GM18868 (cell line): ENCODE measurements around the gene DUOX2.

ENCODE experiments used
- ATAC-seq: cut with Tn5 transposase; IDR thresholded peaks from one replicate; pipeline ENCODE4 v1.9.1; 2021; ENCODE audit warnings: mild to moderate bottlenecking, moderate library complexity; ENCODE audit not compliant: unreplicated experiment

The DUOX2 gene

GRCh38 chr15:45114076-45114750 lies at the start of gene DUOX2, which contains the start of gene DUOXA2:
TSS of gene DUOX2 (minus strand) at chr15:45114172. CDS start at chr15:45113411, 761 bp downstream.
TSS of gene DUOXA2 (plus strand) at chr15:45114326. CDS start at chr15:45114606, 280 bp downstream.
- ATAC-seq, result no peak

- no peak for ATAC-seq
Measured at GRCh38 chr15:45163508-45163856, 49.5 kb upstream of the DUOX2 start.

GRCh38 chr15:45162771-45163507 lies 49.0 kb upstream of the DUOX2 start:
- no peak for ATAC-seq

DNA sequence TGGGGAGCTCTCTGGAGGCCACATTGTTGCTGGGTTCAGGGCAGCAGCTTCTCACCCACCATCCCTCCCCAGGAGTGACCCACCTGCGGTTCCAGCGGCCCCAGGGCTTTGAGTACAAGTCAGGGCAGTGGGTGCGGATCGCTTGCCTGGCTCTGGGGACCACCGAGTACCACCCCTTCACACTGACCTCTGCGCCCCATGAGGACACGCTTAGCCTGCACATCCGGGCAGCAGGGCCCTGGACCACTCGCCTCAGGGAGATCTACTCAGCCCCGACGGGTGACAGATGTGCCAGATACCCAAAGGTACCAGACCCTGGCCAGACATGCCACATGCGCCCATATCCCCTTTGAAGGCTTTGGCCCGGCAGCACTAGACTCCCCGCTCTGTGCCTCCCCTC lies 47.7 kb upstream of the DUOX2 start:
- no peak for ATAC-seq

- ATAC-seq, result no peak
Measured at GRCh38 chr15:45157974-45158373, 44.0 kb upstream of the DUOX2 start.

- no peak for ATAC-seq
Measured at GRCh38 chr15:45156744-45157455, 42.9 kb upstream of the DUOX2 start.

- no peak for ATAC-seq
Measured at GRCh38 chr15:45155739-45156138, 41.8 kb upstream of the DUOX2 start.

DNA sequence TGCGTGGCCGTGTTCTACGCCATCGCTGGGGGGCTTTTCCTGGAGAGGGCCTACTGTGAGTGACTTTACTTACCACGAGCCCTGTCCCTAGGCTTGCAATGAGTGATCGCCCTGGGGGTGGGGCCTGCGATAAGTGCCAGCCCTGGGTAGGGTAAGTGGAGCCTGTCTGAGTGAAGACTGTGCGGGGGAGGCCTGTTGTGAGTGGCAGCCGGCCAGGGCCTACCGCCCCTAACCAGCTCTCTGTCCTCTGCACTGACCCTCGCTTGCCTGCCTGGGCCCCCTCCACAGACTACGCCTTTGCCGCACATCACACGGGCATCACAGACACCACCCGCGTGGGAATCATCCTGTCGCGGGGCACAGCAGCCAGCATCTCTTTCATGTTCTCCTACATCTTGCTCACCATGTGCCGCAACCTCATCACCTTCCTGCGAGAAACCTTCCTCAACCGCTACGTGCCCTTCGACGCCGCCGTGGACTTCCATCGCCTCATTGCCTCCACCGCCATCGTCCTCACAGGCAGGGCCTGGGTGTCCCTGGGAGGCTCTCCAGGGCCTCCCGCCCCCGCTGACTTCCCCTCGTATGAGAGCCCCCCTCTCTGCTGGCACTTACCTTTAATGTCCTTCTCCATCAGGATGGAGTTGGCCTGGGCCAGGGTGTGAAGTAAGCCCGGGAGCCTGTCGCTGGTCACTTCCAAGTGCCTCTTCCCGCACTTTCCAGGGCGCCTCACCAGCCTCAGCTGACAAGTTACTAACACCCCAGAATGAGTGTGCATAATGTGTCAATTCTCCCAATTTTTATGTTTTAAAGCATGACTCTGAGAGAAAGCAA lies 38.2 kb upstream of the DUOX2 start:
- no peak for ATAC-seq

- no peak for ATAC-seq
Measured at GRCh38 chr15:45150997-45151396, 37.0 kb upstream of the DUOX2 start.

GRCh38 chr15:45150481-45150880 lies 36.5 kb upstream of the DUOX2 start:
- ATAC-seq, result no peak

DNA sequence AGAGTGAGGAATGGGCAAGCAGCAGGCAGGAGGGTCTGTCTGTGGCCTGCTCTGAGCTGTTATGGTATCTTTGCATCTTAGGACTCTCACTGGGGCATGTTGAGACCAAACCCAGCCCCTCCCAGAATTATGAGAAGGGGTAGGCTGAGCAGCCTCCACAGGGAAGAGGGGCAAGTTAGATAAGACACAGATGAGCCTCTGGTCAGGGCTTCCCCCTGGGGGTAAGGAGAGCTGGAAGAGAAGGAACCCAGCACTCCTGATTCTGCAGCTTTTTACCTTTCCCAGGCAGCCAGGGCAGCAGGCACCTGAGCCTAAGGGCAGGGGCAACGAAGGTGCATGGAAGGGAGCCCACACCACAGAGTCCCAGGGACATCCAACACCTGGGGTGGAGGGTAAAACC lies 35.1 kb upstream of the DUOX2 start:
- ATAC-seq, result no peak

DNA sequence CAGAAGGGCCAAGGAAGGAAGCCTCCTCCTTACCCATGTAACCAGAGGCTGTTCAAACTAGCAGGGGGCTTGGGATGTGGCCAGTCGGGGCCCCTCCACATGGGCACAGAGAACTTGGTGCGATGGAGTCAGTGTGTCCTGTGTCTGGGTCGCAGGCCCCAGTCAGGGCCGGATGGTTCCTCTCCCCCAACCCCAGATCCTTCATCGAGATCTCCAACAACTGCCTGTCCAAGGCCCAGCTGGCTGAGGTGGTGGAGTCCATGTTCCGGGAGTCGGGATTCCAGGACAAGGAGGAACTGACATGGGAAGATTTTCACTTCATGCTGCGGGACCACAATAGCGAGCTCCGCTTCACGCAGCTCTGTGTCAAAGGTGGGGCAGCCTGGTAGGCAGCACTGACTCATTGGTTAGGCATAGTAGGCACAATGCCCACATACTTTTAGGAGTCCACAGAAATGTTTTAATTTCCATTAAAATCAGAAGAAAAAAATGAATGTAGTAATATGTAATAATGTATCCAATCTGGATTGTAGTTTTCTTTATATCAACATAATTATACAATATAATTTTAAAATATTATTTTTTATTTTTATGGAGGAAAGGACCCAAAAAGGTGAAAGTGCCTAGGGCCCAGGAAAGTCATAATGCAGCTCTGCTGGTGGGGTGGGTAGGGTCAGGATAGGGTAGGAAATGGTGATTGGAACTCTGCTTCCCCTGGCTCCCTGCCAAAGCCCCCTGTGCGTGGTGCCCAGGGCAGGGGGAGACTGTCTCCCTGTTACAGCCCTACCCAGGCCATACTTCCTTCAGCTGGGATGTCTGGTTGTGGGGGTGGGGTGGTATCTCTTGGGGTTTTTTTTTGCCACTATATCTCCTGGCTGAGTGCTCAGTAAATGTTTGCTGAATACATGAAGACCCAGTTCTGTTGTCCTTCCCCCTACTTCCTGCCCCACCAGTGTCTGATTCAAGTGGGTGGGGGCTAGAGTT lies 34.4 kb upstream of the DUOX2 start:
- ATAC-seq, result no peak

- ATAC-seq, result no peak
Measured at GRCh38 chr15:45147606-45148005, 33.6 kb upstream of the DUOX2 start.

DNA sequence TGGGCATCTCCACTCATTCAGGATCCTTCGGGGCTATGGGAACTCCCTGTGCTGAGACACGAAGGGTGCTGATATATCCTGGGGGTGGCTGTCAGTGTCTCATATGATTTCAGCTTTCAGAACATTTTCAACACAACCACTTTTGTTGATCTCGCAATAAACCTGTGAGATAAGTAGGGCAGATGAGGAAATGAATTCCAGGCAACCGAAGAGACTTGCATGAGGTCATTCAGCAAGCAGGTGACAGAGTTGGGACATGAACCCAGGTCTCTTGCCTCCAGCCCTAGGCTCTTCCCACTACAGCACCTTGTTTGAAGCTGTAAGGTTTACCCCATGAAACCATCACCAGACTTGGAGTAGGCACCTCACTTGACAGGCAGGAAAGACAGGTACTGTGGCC lies 32.4 kb upstream of the DUOX2 start:
- no peak for ATAC-seq

- ATAC-seq, result no peak
Measured at GRCh38 chr15:45144775-45145174, 30.8 kb upstream of the DUOX2 start.

GRCh38 chr15:45143946-45144345 lies 30.0 kb upstream of the DUOX2 start:
- no peak for ATAC-seq

DNA sequence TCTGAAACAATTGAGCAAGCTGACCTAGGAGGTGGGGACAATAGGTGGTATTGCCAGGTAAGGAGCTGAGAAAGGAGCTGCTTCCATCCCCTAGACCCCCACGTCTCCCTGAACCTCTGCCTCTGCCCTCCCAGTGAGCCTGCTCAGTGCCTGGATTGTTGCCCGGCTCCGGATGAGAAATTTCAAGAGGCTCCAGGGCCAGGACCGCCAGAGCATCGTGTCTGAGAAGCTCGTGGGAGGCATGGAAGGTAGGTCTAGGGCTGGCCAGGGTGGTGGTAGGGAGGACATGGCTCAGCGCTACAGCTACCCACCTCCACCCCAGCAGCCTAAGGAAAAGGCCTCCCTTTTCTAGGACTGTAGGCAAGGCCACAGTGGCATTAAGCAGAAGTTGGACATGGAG lies 29.1 kb upstream of the DUOX2 start:
- ATAC-seq, result no peak

DNA sequence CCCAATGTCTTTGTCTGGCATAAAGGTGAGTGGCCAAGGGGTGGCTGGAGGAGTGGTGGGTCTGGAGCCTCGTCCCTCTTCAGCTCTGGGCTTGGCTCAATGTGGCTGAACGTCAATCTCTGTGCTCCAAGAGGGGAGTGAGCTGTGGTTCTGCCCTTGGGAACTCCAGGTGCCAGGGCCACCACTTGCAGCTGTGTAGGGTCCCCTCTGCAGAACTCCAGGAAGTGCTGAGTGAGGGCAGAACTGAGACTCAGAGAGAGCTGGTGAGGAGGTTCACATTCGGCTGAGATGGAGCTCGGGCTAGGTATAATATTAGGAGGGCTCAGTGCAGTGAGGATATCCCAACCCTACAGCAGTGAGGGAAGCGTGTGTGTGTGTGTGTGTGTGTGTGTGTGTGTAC lies 27.4 kb upstream of the DUOX2 start:
- ATAC-seq, result no peak

- no peak for ATAC-seq
Measured at GRCh38 chr15:45140557-45141250, 26.7 kb upstream of the DUOX2 start.
